PFSK-1 (cell line): ENCODE measurements around the gene ANKFY1.

ENCODE experiments used
- FOXP2 ChIP-seq: optimal IDR thresholded peaks from 2 replicates; pipeline ENCODE3; 2011; ENCODE audit warnings: borderline replicate concordance, control low read depth, inconsistent platforms; ENCODE audit not compliant: insufficient read depth; ENCODE audit errors: extremely low read length, extremely low read depth
- POLR2AphosphoS5 ChIP-seq: IDR thresholded peaks from 2 replicates; pipeline ENCODE4 v1.6.1; 2012; ENCODE audit warnings: low read depth, mild to moderate bottlenecking, control low read depth, low read length, moderate library complexity
- REST ChIP-seq, 2 experiments: IDR thresholded peaks; 2 replicates each; pipeline versions ENCODE4 v1.6.1 to v1.8.0; 2011 to 2012; ENCODE audit warnings: low read depth in 2 of 2, low read length in 2 of 2, control low read depth in 1 of 2, inconsistent platforms in 1 of 2, mild to moderate bottlenecking in 1 of 2, moderate library complexity in 1 of 2; ENCODE audit not compliant: insufficient read depth in 1 of 2
- SIN3A ChIP-seq: IDR thresholded peaks from 2 replicates; pipeline ENCODE4 v1.6.1; 2012; ENCODE audit warnings: mild to moderate bottlenecking, low read length, moderate library complexity, borderline replicate concordance; ENCODE audit not compliant: insufficient read depth
- TAF1 ChIP-seq: IDR thresholded peaks from 2 replicates; pipeline ENCODE4 v1.6.1; 2012; ENCODE audit warnings: low read length, control low read depth, borderline replicate concordance; ENCODE audit not compliant: insufficient read depth

The ANKFY1 gene

DNA sequence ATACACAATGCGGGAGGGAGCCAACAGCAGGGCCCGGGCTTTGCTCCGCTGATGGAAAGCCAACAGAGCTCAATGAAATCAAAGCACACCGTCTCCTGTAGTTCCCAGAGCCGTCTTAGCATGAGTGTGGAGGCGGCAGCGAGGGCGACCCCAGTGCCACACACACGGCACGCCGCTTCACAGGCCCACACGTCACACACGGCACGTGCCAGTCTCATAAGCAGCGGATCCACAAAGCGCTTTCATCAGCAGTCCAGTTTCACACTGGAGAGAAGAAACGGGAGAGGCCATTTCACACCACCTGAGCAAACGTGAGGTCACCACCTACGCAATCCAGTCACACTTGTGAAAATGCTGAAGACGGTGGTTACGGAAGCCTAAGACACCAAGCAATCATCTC, 86.0 kb downstream of the ANKFY1 start:
- TF ChIP-seq POLR2AphosphoS5 (no peak), TAF1 (no peak), REST (IDR thresholded peaks at IDR 0.05; ENCODE audit: insufficient read depth in 1 of 2, low read depth in 2 of 2, low read length in 2 of 2) (no peak), FOXP2 (no peak), SIN3A (no peak)

GRCh38 chr17:4176808-4177472, 86.8 kb downstream of the ANKFY1 start:
- TF ChIP-seq POLR2AphosphoS5 (no peak), SIN3A (no peak), TAF1 (no peak), FOXP2 (no peak), REST (IDR thresholded peaks at IDR 0.05; ENCODE audit: insufficient read depth in 1 of 2, low read depth in 2 of 2, low read length in 2 of 2) (no peak)

DNA sequence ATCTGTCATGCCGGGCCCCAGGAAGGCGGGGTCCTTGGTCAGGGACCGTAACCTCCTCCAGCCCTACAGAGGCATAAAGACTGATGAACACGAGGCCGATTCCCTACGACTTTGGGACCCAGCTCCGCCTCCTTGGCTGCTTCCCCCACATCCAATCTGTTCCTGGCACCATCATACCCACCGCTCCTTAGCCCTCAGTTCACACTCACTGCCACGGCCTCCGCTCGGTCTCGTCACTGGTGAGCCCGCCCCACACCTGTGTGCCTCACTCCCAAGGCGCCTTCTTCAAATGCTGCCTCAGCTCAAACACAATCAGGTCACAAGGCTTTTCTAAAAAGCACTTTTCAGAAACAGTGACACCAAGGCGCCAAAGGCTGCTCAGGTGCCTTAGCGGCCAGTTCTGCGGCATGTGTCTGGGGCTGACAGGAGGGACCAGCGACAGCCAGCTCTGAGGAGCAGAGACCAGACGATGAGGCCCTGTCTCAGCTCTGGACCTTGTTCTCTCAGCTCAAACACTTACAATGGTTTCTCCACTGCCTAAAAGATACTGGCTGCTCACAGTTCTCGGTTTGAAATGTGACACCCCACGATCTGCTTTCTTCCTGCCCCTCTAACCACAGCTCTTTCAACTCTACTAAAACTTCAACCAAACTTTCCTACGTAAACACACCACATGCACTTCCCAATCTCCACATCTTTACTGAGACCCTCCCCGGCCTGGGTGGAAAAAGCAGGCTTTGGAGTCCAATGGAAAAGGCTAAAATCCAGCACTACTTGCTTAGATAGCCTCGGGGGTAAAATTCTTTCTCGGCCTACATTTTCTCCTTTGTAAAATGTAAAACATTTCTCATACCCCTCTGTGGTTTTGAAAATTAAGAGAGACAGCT, 87.6 kb downstream of the ANKFY1 start:
- TF ChIP-seq POLR2AphosphoS5 (no peak), REST (IDR thresholded peaks at IDR 0.05; ENCODE audit: insufficient read depth in 1 of 2, low read depth in 2 of 2, low read length in 2 of 2) (no peak), FOXP2 (no peak), SIN3A (no peak), TAF1 (no peak)

- no peak for TF ChIP-seq POLR2AphosphoS5
- TF ChIP-seq SIN3A = no peak
- no peak for TF ChIP-seq REST (IDR thresholded peaks at IDR 0.05; ENCODE audit: insufficient read depth in 1 of 2, low read depth in 2 of 2, low read length in 2 of 2)
- TF ChIP-seq TAF1 = no peak
- no peak for TF ChIP-seq FOXP2
Observed at GRCh38 chr17:4174556-4174955, 89.2 kb downstream of the ANKFY1 start.
